ENCODE results near the gene TK2.
A peak's percentile ranks its signal among the peaks of the same experiment; 100 is the strongest.
"Not testable (repeated sequence)": the region's sequence is repeated elsewhere in the genome, so short reads cannot be mapped to it uniquely, and the experiment has no call there.

TK2 gene

GRCh38 chr16:66549284-66550131 is at the start of gene TK2:
TSS of gene TK2 (minus strand) at chr16:66550122. CDS start at chr16:66550061, 61 bp downstream.
- peak; percentile 66 for DNase-seq

GRCh38 chr16:66598111-66598510 is 48.2 kb upstream of the TK2 start:
- peak; percentile 78 for DNase-seq

GRCh38 chr16:66596986-66597848 is 47.3 kb upstream of the TK2 start:
- DNase-seq = peak; percentile 18

GRCh38 chr16:66596559-66596958 is 46.6 kb upstream of the TK2 start:
- DNase-seq = not testable (repeated sequence)

- DNase-seq = peak; percentile 87
These were observed 44.8 kb upstream of the TK2 start for GRCh38 chr16:66594739-66595138.

GRCh38 chr16:66592814-66593213 is 42.9 kb upstream of the TK2 start:
- DNase-seq = no peak

- DNase-seq = no peak
These were observed 42.3 kb upstream of the TK2 start for GRCh38 chr16:66592241-66592640.

- DNase-seq = no peak
These were observed 41.1 kb upstream of the TK2 start for GRCh38 chr16:66591018-66591417.

GRCh38 chr16:66590322-66590721 is 40.4 kb upstream of the TK2 start:
- DNase-seq = peak; percentile 69

GRCh38 chr16:66588981-66589713 is 39.2 kb upstream of the TK2 start:
- peak; percentile 60 for DNase-seq

GRCh38 chr16:66587881-66588600 is 38.1 kb upstream of the TK2 start:
- DNase-seq = no peak

- DNase-seq = peak; percentile 47
These were observed 35.7 kb upstream of the TK2 start for GRCh38 chr16:66585481-66586239.

- peak; percentile 76 for DNase-seq
These were observed 31.5 kb upstream of the TK2 start for GRCh38 chr16:66581246-66581952.

- DNase-seq = peak; percentile 19
These were observed 30.8 kb upstream of the TK2 start for GRCh38 chr16:66580605-66581209.

- DNase-seq = no peak
These were observed 29.0 kb upstream of the TK2 start, which contains the start of gene CMTM2 for GRCh38 chr16:66578651-66579531. TSS of gene CMTM2 (plus strand) at chr16:66579463. CDS start at chr16:66579608, 145 bp downstream.

- no peak for DNase-seq
These were observed 26.4 kb upstream of the TK2 start for GRCh38 chr16:66576296-66576695.

- DNase-seq = no peak
These were observed 25.1 kb upstream of the TK2 start for GRCh38 chr16:66575060-66575459.

GRCh38 chr16:66574531-66574930 is 24.6 kb upstream of the TK2 start:
- no peak for DNase-seq

GRCh38 chr16:66574081-66574480 is 24.2 kb upstream of the TK2 start:
- peak; percentile 39 for DNase-seq

All from inflammatory macrophage treated with lipopolysaccharide for 4 hours (primary cell).